DOHH2 (cell line): Measurements from ENCODE around the gene PRKCZ.

Source experiments
- CTCF ChIP-seq: fragments of 200-600 bp; sonication (generic); IDR thresholded peaks from one replicate; pipeline ENCODE4 v1.5.1; 2014; ENCODE audit warnings: antibody characterized with exemption, mild to moderate bottlenecking, low read depth, low read length; ENCODE audit not compliant: poor library complexity, severe bottlenecking
- EZH2phosphoT487 ChIP-seq: fragments of 200-600 bp; sonication (generic); IDR thresholded peaks from 2 replicates; pipeline ENCODE4 v1.6.1; 2017; ENCODE audit warnings: borderline replicate concordance, mild to moderate bottlenecking, antibody characterized with exemption, low read length, moderate library complexity, mixed read lengths

GRCh38 chr1:2181752-2182151 is 131.5 kb downstream of the PRKCZ start:
- TF ChIP-seq CTCF (no peak), EZH2phosphoT487 (no peak)
